Body of pancreas (tissue), 4 donors: ENCODE data around the gene CIB2. TPM values are rescaled to one million over a fixed set of nuclear protein-coding genes. Genes with fewer than 3 reads are reported as not detected.
A peak's percentile ranks its signal among the peaks of the same experiment; 100 is the strongest.

ENCODE experiments used
- ATAC-seq: fragments of 150-250 bp; one replicate; pipeline ENCODE4 v1.9.1; 2016
- DNase-seq, 4 donors: peaks; one replicate each; pipeline ENCODE4 v3.0.0-alpha.2; 2019
- H3K27ac ChIP-seq, 4 donors: fragments of 200-600 bp; sonication (generic); 1 replicate in 3 of 4; 2 replicates in 1 of 4; pipeline versions ENCODE4 v1.5.1 to v1.6.1; 2016 to 2019; ENCODE audit warnings: mild to moderate bottlenecking in 1 of 4, mixed read lengths in 1 of 4, moderate library complexity in 1 of 4
- H3K27me3 ChIP-seq, 2 donors: fragments of 200-600 bp; sonication (generic); one replicate each; pipeline ENCODE4 v1.6.0; 2016; ENCODE audit warnings: mild to moderate bottlenecking in 1 of 2
- H3K36me3 ChIP-seq, 2 donors: fragments of 200-600 bp; sonication (generic); replicated peaks in 1 of 2; 2 replicates each; pipeline ENCODE4 v1.5.1; 2016; ENCODE audit warnings: low read depth in 2 of 2; ENCODE audit not compliant: insufficient read depth in 1 of 2
- H3K4me1 ChIP-seq: fragments of 200-600 bp; sonication (generic); one replicate; pipeline ENCODE4 v1.6.0; 2016
- H3K4me3 ChIP-seq, 2 donors: fragments of 200-600 bp; sonication (generic); 1 replicate in 1 of 2; 2 replicates in 1 of 2; pipeline ENCODE4 v1.5.1; 2016 to 2019
- H3K9me3 ChIP-seq, 3 donors: fragments of 200-600 bp; sonication (generic); 1 replicate in 2 of 3; 2 replicates in 1 of 3; pipeline ENCODE4 v1.5.1; 2016
- CTCF ChIP-seq, 7 experiments: fragments of 450-650 bp in 4 of 7; fragments of 200-600 bp in 3 of 7; sonication (generic) in 3 of 7; IDR thresholded peaks; one replicate each; pipeline ENCODE4 v1.5.1; 2016 to 2019; ENCODE audit warnings: antibody characterized with exemption in 7 of 7
- POLR2A ChIP-seq, 3 donors: fragments of 450-650 bp; IDR thresholded peaks; one replicate each; pipeline ENCODE4 v1.6.1; 2016; ENCODE audit warnings: antibody characterized with exemption in 3 of 3, mild to moderate bottlenecking in 2 of 3
- WGBS, 2 donors: methylation state at CpG; one replicate each; pipeline ENCODE4 v1.1.5; 2017; 5-methylcytosine and 5-hydroxymethylcytosine counted together
- intact Hi-C: fragments of 100-400 bp; cut with DNase I; formaldehyde crosslinking; loops from one replicate; pipeline ENCODE4 v1.15.1; 2023
- total RNA-seq, 2 donors: library from RNA; depleted of rRNA; stranded (reverse); fragments of >200 nt; gene quantifications; one replicate each; pipeline ENCODE4 v1.1.0, GENCODE V29; 2016

CIB2 gene
- total RNA-seq, 2 donors from 2014 or later, result 3.4 to 6.9 TPM

GRCh38 chr15:78148392-78149067, 17.3 kb upstream of the CIB2 start:
- DNase-seq (no peak), ATAC-seq (no peak)
- no peaks in the 10 kb centered on the region for H3K27me3 ChIP-seq
- H3K9me3 ChIP-seq, result no peaks in the 10 kb centered on the region
- intact Hi-C loops, result no loop called here
- peak overlapping the region in 1 of 2 donors; percentile 64 for H3K4me3 ChIP-seq
- H3K27ac ChIP-seq, result peak overlapping the region in 3 of 4 donors; percentile 75 to 89 (median 82)
- H3K4me1 ChIP-seq, result peaks cover 25% of the 10 kb centered on the region
- 11 to 13% methylated on average over 14 of the region's 14 CpGs for WGBS, 2 donors
- no peaks in the 10 kb centered on the region for H3K36me3 ChIP-seq
- no peak for TF ChIP-seq POLR2A (IDR thresholded peaks at IDR 0.05)
- no peak for TF ChIP-seq CTCF (IDR thresholded peaks at IDR 0.05)

DNA sequence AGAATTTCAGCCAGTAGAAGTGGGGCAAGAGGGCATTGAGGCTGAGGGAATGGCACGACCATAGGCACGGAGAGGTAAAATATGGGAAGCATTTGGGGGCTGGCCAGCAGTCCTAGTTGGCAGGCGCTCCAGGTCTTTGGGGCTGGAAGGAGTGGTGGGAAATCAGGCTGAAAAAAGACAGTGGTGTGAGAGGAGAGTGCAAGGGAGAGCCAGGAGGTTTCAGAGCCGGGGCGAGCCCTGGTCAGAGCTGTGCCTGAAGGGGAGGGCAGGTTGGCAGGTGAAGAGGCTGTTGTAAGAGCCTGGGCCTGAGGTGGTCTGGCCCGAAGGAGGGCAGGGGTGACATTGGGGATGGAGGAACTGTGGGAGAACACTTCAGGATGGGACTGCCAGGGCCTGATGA, 16.3 kb upstream of the CIB2 start:
- TF ChIP-seq POLR2A (IDR thresholded peaks at IDR 0.05) (no peak), CTCF (IDR thresholded peaks at IDR 0.05) (no peak)
- no peaks in the 10 kb centered on the region for H3K36me3 ChIP-seq
- no peak overlapping the region for H3K27ac ChIP-seq
- intact Hi-C loops, result no loop called here
- 92 to 95% methylated on average over 6 of the region's 6 CpGs for WGBS, 2 donors
- no peak for DNase-seq
- peaks cover 25% of the 10 kb centered on the region for H3K4me1 ChIP-seq
- ATAC-seq, result no peak
- no peaks in the 10 kb centered on the region for H3K9me3 ChIP-seq
- no peak overlapping the region for H3K4me3 ChIP-seq
- no peaks in the 10 kb centered on the region for H3K27me3 ChIP-seq

DNA sequence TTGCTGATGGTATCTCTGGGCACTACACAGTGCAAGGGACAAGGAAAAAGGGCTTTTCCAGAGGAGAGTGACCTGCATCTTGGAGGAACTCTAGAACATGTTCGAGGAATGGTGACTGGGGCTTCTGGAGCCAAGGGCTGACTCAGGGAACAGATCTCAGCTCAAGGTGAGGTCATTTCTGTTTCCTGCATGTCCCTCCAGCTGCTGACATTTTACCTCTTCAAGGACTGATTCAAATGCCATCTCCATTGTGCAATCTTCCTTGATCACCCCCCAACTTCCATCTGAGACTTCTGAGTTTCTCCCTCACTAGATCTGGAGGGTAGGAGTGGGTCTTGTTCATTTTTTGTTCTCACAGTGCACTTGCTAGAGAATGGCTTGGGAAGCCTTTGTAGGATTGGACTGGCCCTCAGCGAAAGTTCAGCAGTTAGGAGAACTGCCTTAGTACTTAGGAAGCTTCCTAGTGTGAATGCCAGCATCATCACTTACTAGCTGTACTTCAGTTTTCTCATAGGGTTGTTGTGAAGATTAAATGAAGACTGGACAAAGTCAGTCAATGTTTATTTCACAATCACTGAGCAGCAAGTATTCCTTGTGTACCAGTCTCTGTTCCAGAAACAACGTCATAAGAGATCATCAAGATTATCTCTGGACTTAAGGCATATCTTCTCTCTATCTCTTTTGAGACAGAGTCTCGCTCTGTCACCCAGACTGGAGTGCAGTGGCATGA, 15.3 kb upstream of the CIB2 start:
- 71 to 77% methylated on average over 4 of the region's 4 CpGs for WGBS, 2 donors
- no peak overlapping the region for H3K4me3 ChIP-seq
- H3K27me3 ChIP-seq, result no peaks in the 10 kb centered on the region
- peaks cover 25% of the 10 kb centered on the region for H3K4me1 ChIP-seq
- H3K9me3 ChIP-seq, result no peaks in the 10 kb centered on the region
- intact Hi-C loops, result no loop called here
- ATAC-seq, result no peak
- peak overlapping the region in 1 of 4 donors; percentile 20 for H3K27ac ChIP-seq
- no peaks in the 10 kb centered on the region for H3K36me3 ChIP-seq
- TF ChIP-seq CTCF (IDR thresholded peaks at IDR 0.05), result no peak
- peak in 3 of 4 donors; percentile 29 to 46 (median 37) for DNase-seq

DNA sequence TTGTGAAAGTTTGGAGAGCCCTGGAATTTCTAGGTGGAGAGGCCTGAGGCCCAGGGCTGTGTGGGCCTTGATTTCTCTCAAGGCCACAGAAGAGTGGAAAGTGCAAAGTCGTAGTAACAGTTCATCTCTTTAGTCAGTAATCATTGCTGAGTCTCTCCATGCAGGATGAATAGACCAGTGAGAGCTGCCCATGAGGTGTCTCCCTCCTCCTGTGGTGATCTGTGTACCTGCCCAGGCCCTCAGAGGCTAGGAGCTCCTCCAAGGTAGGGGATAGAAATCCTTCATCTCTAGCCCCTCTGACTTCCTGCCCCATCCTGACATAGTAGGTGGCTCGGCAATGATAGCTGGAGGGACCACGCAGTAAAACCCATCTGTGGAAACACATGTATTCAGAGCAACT, 11.1 kb upstream of the CIB2 start:
- Histone ChIP-seq H3K4me1 (peaks cover 6% of the 10 kb centered on the region), H3K9me3 (no peaks in the 10 kb centered on the region), H3K4me3 (no peak overlapping the region), H3K36me3 (no peaks in the 10 kb centered on the region), H3K27me3 (no peaks in the 10 kb centered on the region), H3K27ac (no peak overlapping the region)
- intact Hi-C loops, result no loop called here
- no peak for TF ChIP-seq CTCF (IDR thresholded peaks at IDR 0.05)
- no peak for TF ChIP-seq POLR2A (IDR thresholded peaks at IDR 0.05)
- no peak for ATAC-seq
- DNase-seq, result no peak
- WGBS, 2 donors, result 88 to 90% methylated on average over 3 of the region's 3 CpGs
